DND-41 (cell line): Measurements from ENCODE around the gene NR2F1-AS1.

Experiments
- CTCF ChIP-seq: IDR thresholded peaks from 2 replicates; pipeline ENCODE4 v1.5.1; 2012; ENCODE audit warnings: borderline replicate concordance, low read length, moderate library complexity, mild to moderate bottlenecking; ENCODE audit not compliant: poor library complexity, severe bottlenecking; ENCODE audit errors: extremely low read depth
- EZH2 ChIP-seq: IDR thresholded peaks from 3 replicates; pipeline ENCODE4 v1.6.1; 2012; ENCODE audit warnings: borderline replicate concordance, low read depth, mild to moderate bottlenecking, moderate library complexity, low read length, inconsistent platforms; ENCODE audit not compliant: severe bottlenecking

- TF ChIP-seq CTCF (no peak), EZH2 (no peak)
Observed at GRCh38 chr5:93364378-93364777, 216.6 kb downstream of the NR2F1-AS1 start.
